Measurements from ENCODE around the gene PTPRK. TPM values are rescaled to one million over a fixed set of nuclear protein-coding genes. Genes with fewer than 3 reads are reported as not detected.

The PTPRK gene
- total and polyA plus RNA-seq, 10 of the 15 experiments (the other 5 are each of a cell fraction or from before 2014, with no cell fraction given): 0.23 to 1.9 (median 0.55) TPM

DNA sequence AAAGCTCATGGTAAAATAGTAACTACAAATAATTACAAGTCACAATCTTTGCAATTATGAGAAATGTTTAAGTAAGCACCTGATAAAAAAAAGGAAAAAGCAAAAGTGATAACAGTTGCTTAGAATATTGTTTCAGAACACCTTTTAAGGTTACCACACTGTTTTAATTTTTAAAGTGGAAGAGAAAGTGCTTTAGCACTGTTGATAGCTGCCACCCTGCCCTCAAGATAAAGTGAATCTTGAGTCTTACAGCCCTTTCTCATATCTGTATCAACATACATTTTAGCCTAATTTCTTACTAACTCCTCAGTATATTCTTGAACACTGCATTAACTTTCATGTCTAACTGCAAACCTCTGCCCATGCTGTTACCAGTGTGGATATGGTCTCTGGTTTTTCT lies 492.2 kb downstream of the PTPRK start (continued):
- TF ChIP-seq ZBTB11 (CRISPR knock-in tag; IDR thresholded peaks at IDR 0.05) (no peak), EP300 (IDR thresholded peaks at IDR 0.05; ENCODE audit: borderline replicate concordance in 1 of 2, control insufficient read depth in 1 of 2, low read depth in 2 of 2, low read length in 2 of 2) (no peak), GABPA (IDR thresholded peaks at IDR 0.05; ENCODE audit: low read depth) (no peak), TBL1XR1 (IDR thresholded peaks at IDR 0.05; ENCODE audit: low read depth, low read length) (no peak), PRDM15 (CRISPR knock-in tag; IDR thresholded peaks at IDR 0.05) (no peak), SPI1 (IDR thresholded peaks at IDR 0.05; ENCODE audit: borderline replicate concordance, insufficient read depth, low read depth, low read length) (no peak)

All from GM12878 (cell line).